Tibial nerve (tissue), 4 donors: ENCODE measurements around the gene ZNF628.

ENCODE experiments used
- CTCF ChIP-seq, 5 experiments: fragments of 200-600 bp in 3 of 5; fragments of 450-650 bp in 2 of 5; sonication (generic) in 3 of 5; IDR thresholded peaks; one replicate each; pipeline ENCODE4 v1.5.1; 2016 to 2019; ENCODE audit warnings: antibody characterized with exemption in 5 of 5, mild to moderate bottlenecking in 3 of 5, moderate library complexity in 2 of 5
- EP300 ChIP-seq, 2 donors: sonication (generic); formaldehyde crosslinking; IDR thresholded peaks; one replicate each; pipeline ENCODE4 v1.6.1; 2017; ENCODE audit warnings: antibody characterized with exemption in 2 of 2, mild to moderate bottlenecking in 1 of 2
- POLR2A ChIP-seq, 2 donors: fragments of 450-650 bp; IDR thresholded peaks; one replicate each; pipeline ENCODE4 v1.6.1; 2017; ENCODE audit warnings: antibody characterized with exemption in 2 of 2, mild to moderate bottlenecking in 2 of 2, moderate library complexity in 2 of 2

GRCh38 chr19:55502197-55502952 is 26.0 kb downstream of the ZNF628 start:
- no peak for TF ChIP-seq CTCF (IDR thresholded peaks at IDR 0.05)
- TF ChIP-seq POLR2A (IDR thresholded peaks at IDR 0.05): no peak
- TF ChIP-seq EP300 (IDR thresholded peaks at IDR 0.05): no peak
